Right lobe of liver (tissue), 6 donors: Measurements from ENCODE around the gene WDR54. TPM values are rescaled to one million over a fixed set of nuclear protein-coding genes. Genes with fewer than 3 reads are reported as not detected.
"Not testable (repeated sequence)": the region's sequence is repeated elsewhere in the genome, so short reads cannot be mapped to it uniquely, and the experiment has no call there.

ENCODE experiments used
- ATAC-seq, 4 donors: fragments of 200-7000 bp; cut with Tn5 transposase; one replicate each; pipeline ENCODE4 v1.9.1; 2020; ENCODE audit warnings: mild to moderate bottlenecking in 4 of 4, moderate library complexity in 4 of 4
- DNase-seq, 3 donors: peaks; one replicate each; pipeline ENCODE4 v3.0.0-alpha.2; 2020
- H3K27ac ChIP-seq, 3 donors: fragments of 200-600 bp; one replicate each; pipeline ENCODE4 v1.8.0; 2022
- H3K27me3 ChIP-seq, 2 donors: fragments of 200-600 bp; one replicate each; pipeline ENCODE4 v1.8.0; 2022
- H3K36me3 ChIP-seq, 4 donors: fragments of 200-600 bp; sonication (generic) in 1 of 4; one replicate each; pipeline versions ENCODE4 v1.5.1 to v1.8.0; 2017 to 2022; ENCODE audit warnings: control low read depth in 1 of 4
- H3K4me1 ChIP-seq, 4 donors: fragments of 200-600 bp; sonication (generic) in 1 of 4; one replicate each; pipeline versions ENCODE4 v1.5.1 to v1.8.0; 2017 to 2022; ENCODE audit warnings: control low read depth in 1 of 4
- H3K4me3 ChIP-seq, 3 donors: fragments of 200-600 bp; one replicate each; pipeline ENCODE4 v1.8.0; 2022
- H3K9me3 ChIP-seq, 4 donors: fragments of 200-600 bp; sonication (generic) in 1 of 4; one replicate each; pipeline versions ENCODE4 v1.5.1 to v1.8.0; 2017 to 2022; ENCODE audit warnings: control low read depth in 1 of 4
- POLR2A ChIP-seq: fragments of 450-650 bp; IDR thresholded peaks from one replicate; pipeline ENCODE4 v1.6.1; 2017; ENCODE audit warnings: antibody characterized with exemption, mild to moderate bottlenecking
- WGBS: methylation state at CpG from one replicate; pipeline ENCODE4 v1.1.6; 2018; ENCODE audit warnings: low coverage, low lambda C conversion rate; ENCODE audit not compliant: insufficient coverage; ENCODE audit errors: missing lambda C conversion rate; 5-methylcytosine and 5-hydroxymethylcytosine counted together
- intact Hi-C, 2 donors: fragments of 100-400 bp; cut with DNase I; formaldehyde crosslinking; loops; one replicate each; pipeline versions ENCODE4 v1.11.2 to v1.14.1; 2022
- total RNA-seq, 6 experiments: library from RNA; depleted of rRNA in 2 of 6; stranded (reverse); fragments of >200 nt in 2 of 6; fragmentation: NEBNext Ultra II Directional in 3 of 6; extraction: Animal tissue kit (Norgen Biotek cat#: 25700) in 3 of 6; gene quantifications; one replicate each; pipeline versions ENCODE4 v1.1.0 to v1.2.4, GENCODE V29; 2016 to 2023
- TF ChIP-seq, protein P1 (sequence below), 4 donors: fragments of 200-600 bp in 3 of 4; fragments of 450-650 bp in 1 of 4; IDR thresholded peaks; one replicate each; pipeline versions ENCODE4 v1.5.1 to v1.8.0; 2016 to 2022; ENCODE audit warnings: antibody characterized with exemption in 4 of 4, mild to moderate bottlenecking in 2 of 4
- donor health status: DM: no; HTN: yes; CAD: no.
- donor health status: DM: no; HTN: no; CAD: no.
- donor health status: DM: no; HTN: no; CAD: no.
- donor health status: DM: no; HTN: yes; CAD: no.
- donor health status: DM: no; HTN: yes; CAD: no.

WDR54 gene
- total RNA-seq, 6 experiments from 2014 or later, result 1.6 to 5.3 (median 2.2) TPM

DNA sequence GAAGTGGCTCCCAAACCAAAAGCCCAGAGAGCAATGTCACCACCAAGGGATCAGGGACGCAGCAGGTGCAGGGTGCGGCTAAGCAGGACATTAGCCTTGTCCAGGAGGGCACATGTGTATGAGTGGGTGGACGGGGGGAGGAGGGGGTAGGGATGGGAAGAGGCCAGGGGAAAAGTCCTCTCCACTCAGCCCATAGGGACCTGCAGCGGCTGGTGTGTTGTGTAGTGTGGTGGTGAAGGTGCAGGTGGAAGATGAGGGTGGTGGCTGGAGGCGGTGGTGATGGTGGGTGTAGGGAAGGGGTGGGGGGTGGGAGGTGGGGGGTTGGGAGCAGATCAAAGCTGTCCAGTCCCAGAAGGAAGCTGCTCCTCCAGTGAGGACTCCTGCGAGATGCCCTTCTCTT is 3.8 kb upstream of the WDR54 start:
- Histone ChIP-seq H3K4me3 (no peak overlapping the region), H3K9me3 (no peaks in the 10 kb centered on the region), H3K36me3 (no peaks in the 10 kb centered on the region), H3K27ac (no peak overlapping the region), H3K4me1 (peaks cover 0 to 22% (median 0%) of the 10 kb centered on the region in 4 donors), H3K27me3 (peaks cover 0 to 4% of the 10 kb centered on the region in 2 donors)
- WGBS, result 48% methylated on average over 4 of the region's 6 CpGs
- intact Hi-C loops, result loop anchor here in 1 of 2 donors (10.0 kb wide), 1 partner anchor 173 kb away; no protein-coding TSS in a partner anchor
- ATAC-seq, result no peak
- no peak for DNase-seq
- no peak for TF ChIP-seq POLR2A
- TF ChIP-seq, protein P1, sequence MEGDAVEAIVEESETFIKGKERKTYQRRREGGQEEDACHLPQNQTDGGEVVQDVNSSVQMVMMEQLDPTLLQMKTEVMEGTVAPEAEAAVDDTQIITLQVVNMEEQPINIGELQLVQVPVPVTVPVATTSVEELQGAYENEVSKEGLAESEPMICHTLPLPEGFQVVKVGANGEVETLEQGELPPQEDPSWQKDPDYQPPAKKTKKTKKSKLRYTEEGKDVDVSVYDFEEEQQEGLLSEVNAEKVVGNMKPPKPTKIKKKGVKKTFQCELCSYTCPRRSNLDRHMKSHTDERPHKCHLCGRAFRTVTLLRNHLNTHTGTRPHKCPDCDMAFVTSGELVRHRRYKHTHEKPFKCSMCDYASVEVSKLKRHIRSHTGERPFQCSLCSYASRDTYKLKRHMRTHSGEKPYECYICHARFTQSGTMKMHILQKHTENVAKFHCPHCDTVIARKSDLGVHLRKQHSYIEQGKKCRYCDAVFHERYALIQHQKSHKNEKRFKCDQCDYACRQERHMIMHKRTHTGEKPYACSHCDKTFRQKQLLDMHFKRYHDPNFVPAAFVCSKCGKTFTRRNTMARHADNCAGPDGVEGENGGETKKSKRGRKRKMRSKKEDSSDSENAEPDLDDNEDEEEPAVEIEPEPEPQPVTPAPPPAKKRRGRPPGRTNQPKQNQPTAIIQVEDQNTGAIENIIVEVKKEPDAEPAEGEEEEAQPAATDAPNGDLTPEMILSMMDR (IDR thresholded peaks at IDR 0.05), result no peak

DNA sequence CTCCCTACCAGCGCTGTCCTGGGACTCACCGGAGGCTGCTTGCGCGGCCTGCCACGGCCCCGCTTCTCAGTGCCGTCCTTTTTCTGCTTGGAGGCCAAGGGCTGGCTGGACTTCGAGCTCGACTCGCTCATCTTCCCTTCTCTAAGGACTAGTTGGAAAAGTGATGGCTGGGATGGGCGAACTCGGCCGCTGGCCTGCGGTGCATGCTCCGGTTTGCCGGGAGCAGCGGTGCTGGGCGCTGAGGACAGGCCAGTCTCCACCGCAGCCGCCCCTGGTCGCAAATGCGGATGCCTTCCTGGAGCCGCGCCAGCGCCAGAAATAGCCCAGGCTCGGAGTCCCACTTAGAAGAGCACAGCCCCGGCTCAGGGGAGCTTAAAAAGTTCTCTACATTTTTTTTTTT is 3.2 kb upstream of the WDR54 start:
- 72% methylated on average over 11 of the region's 27 CpGs for WGBS
- no peaks in the 10 kb centered on the region for H3K9me3 ChIP-seq
- intact Hi-C loops, result loop anchor here in 1 of 2 donors (10.0 kb wide), 1 partner anchor 174 kb away; no protein-coding TSS in a partner anchor
- no peak for ATAC-seq
- peaks cover 0 to 4% of the 10 kb centered on the region in 2 donors for H3K27me3 ChIP-seq
- TF ChIP-seq POLR2A, result no peak
- TF ChIP-seq, protein P1 (IDR thresholded peaks at IDR 0.05), result no peak
- no peak overlapping the region for H3K4me3 ChIP-seq
- no peaks in the 10 kb centered on the region for H3K36me3 ChIP-seq
- peaks cover 0 to 17% (median 0%) of the 10 kb centered on the region in 4 donors for H3K4me1 ChIP-seq
- no peak overlapping the region for H3K27ac ChIP-seq
- DNase-seq, result peak in 1 of 3 donors; percentile 38

DNA sequence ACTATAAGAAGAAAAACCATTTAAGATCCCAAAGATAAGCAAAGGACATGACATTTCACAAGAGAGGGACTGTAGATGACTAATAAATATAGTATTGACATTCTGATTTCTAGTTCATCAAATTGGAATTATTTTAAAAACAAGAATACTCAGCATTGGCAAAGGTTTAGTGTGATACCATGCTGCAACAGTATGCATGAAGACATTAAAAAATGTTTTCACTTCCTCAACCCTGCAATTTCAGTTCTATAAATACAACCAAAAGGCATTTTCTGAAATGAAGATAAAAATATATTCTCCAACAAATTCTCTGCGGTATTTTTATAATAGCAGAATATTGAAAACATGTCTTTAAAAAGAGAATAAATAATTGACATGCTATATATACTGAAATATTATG is 2.2 kb upstream of the WDR54 start:
- no peaks in the 10 kb centered on the region for H3K36me3 ChIP-seq
- H3K27me3 ChIP-seq, result peaks cover 0 to 4% of the 10 kb centered on the region in 2 donors
- no peak for DNase-seq
- H3K4me1 ChIP-seq, result peaks cover 0 to 17% (median 0%) of the 10 kb centered on the region in 4 donors
- no peak overlapping the region for H3K4me3 ChIP-seq
- 65% methylated on average over 1 of the region's 1 CpG for WGBS
- no peak overlapping the region for H3K27ac ChIP-seq
- ATAC-seq, result no peak
- H3K9me3 ChIP-seq, result no peaks in the 10 kb centered on the region
- TF ChIP-seq, protein P1 (IDR thresholded peaks at IDR 0.05), result no peak
- no peak for TF ChIP-seq POLR2A
- intact Hi-C loops, result loop anchor here in 1 of 2 donors (10.0 kb wide), 1 partner anchor 175 kb away; no protein-coding TSS in a partner anchor

DNA sequence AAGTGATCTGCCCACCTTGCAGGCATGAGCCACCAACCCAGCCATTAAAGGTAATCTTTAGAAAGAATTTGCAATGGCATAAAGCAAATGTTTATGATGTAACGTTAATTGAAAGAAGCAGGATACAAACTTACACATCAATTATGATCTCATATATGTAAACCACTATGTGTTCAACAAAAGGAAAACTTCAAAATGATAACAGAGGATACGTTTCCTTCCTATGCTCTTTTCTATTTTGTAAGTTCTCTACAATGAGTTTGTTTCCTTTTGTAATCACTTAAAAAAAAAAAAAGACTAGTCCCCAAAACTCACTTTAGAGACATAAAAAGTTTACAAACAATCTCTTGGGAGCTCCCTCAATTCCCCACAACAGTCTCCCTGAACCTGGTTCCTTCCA is 1.5 kb upstream of the WDR54 start:
- no peaks in the 10 kb centered on the region for H3K9me3 ChIP-seq
- peaks cover 0 to 1% (median 0%) of the 10 kb centered on the region in 4 donors for H3K36me3 ChIP-seq
- DNase-seq (no peak), ATAC-seq (no peak)
- H3K4me3 ChIP-seq, result no peak overlapping the region
- intact Hi-C loops, result no loop called here
- H3K27me3 ChIP-seq, result peaks cover 0 to 4% of the 10 kb centered on the region in 2 donors
- TF ChIP-seq, protein P1 (IDR thresholded peaks at IDR 0.05), result no peak
- TF ChIP-seq POLR2A, result no peak
- 38% methylated on average over 2 of the region's 2 CpGs for WGBS
- no peak overlapping the region for H3K27ac ChIP-seq
- H3K4me1 ChIP-seq, result peaks cover 0 to 17% (median 0%) of the 10 kb centered on the region in 4 donors

DNA sequence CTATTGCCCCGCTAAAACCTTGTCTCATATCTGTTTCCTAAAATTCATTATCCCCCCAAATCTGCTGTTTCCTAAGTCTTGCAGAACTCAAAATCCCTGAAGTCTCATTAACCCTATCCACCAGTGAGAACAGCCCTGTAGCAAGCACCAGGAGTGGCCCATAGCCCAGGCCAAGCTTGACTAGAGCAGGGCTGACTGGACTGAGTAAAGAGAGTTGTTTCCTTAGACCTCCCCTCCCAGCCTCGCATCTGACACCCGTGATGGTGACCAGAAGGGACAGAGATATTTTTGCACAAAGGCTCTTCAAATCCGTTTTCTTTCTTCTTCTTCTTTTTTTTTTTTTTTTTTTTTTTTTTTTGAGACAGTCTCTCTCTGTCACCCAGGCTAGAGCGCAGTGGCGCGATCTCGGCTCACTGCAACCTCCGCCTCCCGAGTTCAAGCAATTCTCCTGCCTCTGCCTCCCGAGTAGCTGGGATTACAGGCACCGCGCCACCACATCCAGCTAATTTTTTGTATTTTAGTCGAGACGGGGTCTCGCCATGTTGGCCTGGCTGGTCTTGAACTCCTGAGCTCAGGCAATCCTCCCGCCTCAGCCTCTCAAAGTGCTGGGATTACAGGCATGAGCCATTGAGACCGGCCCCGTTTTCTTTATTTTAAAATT is 957 bp upstream of the WDR54 start:
- H3K4me3 ChIP-seq, result peak overlapping the region in 1 of 3 donors; percentile 48
- H3K4me1 ChIP-seq, result peaks cover 0 to 16% (median 0%) of the 10 kb centered on the region in 4 donors
- H3K27me3 ChIP-seq, ATAC-seq, H3K27ac ChIP-seq, H3K36me3 ChIP-seq, DNase-seq, H3K9me3 ChIP-seq, intact Hi-C loops: not testable (repeated sequence)
- 73% methylated on average over 18 of the region's 19 CpGs for WGBS
